Right ventricle myocardium superior (tissue), 1 donor: Measurements from ENCODE around the gene KIR3DL2. TPM values are rescaled to one million over a fixed set of nuclear protein-coding genes. Genes with fewer than 3 reads are reported as not detected.
"Not testable (repeated sequence)": the region's sequence is repeated elsewhere in the genome, so short reads cannot be mapped to it uniquely, and the experiment has no call there.

Experiments
- ATAC-seq: fragments of 200-7000 bp; cut with Tn5 transposase; one replicate; pipeline ENCODE4 v1.9.1; 2020; ENCODE audit warnings: mild to moderate bottlenecking; ENCODE audit not compliant: poor library complexity
- DNase-seq: peaks from one replicate; pipeline ENCODE4 v3.0.0-alpha.2; 2020
- intact Hi-C: fragments of 100-400 bp; cut with DNase I; formaldehyde crosslinking; loops from one replicate; pipeline ENCODE4 v1.11.2; 2022
- long read RNA-seq: library from polyadenylated mRNA; unstranded; transcript quantifications from one replicate; pipeline ENCODE4 v2.0.0, GENCODE V29; 2021
- total RNA-seq: library from RNA; stranded (reverse); fragmentation: NEBNext Ultra II Directional; extraction: Animal tissue kit (Norgen Biotek cat#: 25700); gene quantifications from one replicate; pipeline ENCODE4 v1.2.1, GENCODE V29; 2021
- donor health status: DM: no; HTN: yes; CAD: no; lungs with severe emphysema.

Gene KIR3DL2
- not detected for total RNA-seq
- long read RNA-seq, result 0 reads

DNA sequence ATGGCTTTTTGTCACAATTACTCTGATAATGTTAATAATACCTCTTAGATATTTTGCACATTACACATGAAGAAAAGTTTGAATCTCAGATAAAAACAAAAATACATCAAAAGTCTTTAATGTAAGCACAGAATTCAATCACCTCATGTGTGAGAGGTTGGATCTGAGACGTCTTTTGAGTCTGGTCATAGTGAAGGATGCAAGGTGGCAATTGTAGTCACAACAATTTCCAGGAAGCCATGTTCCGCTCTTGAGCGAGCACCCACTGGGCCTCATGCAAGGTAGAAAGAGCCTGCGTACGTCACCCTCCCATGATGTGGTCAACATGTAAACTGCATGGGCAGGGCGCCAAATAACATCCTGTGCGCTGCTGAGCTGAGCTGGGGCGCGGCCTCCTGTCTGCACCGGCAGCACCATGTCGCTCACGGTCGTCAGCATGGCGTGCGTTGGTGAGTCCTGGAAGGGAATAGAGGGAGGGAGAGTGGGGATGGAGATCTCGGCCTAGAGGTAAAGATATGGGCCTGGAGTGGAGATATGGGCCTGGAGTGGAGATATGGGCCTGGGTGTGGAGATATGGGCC lies at the start of gene KIR3DL2:
KIR3DL2 (plus strand) TSS at position 383 of the 580 bp plus-strand sequence; CDS start at position 416, 33 bp downstream.
- DNase-seq, intact Hi-C loops, ATAC-seq: not testable (repeated sequence)

DNA sequence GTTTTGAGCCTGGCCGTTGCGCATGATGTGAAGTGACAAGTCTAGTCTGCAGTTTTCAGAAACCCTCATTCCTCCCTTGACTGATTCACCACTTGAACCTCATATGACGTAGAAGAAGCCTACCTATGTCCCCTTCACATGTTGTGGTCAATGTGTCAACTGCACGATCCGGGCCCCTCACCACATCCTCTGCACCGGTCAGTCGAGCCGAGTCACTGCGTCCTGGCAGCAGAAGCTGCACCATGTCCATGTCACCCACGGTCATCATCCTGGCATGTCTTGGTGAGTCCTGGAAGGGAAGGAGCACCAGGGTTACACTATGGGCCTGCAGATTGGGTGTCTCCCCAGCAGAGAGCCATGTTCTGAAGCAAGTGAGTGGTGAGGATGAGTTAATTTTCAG lies 46.8 kb upstream of the KIR3DL2 start, which contains the start of gene KIR2DL4:
KIR2DL4 (plus strand) TSS at position 201 of the 400 bp plus-strand sequence; CDS start at position 243, 42 bp downstream.
- intact Hi-C loops, result no loop called here
- ATAC-seq, result no peak
- no peak for DNase-seq

DNA sequence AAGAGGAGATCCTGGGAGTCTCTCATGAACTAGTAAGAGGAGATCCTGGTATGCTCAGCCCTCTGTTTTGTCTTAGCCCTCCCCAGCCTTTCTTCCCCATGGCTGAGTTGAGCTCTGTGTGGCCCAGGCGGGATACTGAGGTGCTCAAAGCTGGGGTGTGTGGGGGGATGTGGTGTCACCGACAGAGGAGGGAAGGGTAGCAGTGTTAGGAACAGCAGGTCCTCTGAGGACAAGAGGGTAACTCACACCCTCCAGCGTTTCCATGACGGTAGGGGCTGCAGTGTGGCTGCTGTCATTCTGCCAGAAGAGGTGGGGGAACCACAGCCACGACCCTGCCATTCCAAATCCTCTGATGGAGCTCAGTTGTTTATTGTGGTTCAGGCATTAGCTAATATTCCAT lies 46.1 kb upstream of the KIR3DL2 start:
- ATAC-seq, result no peak
- intact Hi-C loops, result no loop called here

DNA sequence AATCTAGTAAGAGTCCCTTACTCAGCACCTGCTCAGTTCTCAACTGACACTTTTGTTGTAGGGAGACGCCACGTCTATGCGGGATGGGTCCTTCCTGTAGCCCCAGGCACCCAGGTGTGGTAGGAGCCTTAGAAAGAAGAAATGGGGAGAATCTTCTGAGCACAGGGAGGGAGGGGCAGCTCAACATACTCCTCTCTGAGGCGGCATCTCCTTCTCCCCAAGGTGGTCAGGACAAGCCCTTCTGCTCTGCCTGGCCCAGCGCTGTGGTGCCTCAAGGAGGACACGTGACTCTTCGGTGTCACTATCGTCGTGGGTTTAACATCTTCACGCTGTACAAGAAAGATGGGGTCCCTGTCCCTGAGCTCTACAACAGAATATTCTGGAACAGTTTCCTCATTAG lies 45.7 kb upstream of the KIR3DL2 start:
- ATAC-seq (no peak), DNase-seq (no peak)
- intact Hi-C loops, result no loop called here

More for the DNA sequence above, 46.1 kb upstream of the KIR3DL2 start:
- DNase-seq, result no peak

DNA sequence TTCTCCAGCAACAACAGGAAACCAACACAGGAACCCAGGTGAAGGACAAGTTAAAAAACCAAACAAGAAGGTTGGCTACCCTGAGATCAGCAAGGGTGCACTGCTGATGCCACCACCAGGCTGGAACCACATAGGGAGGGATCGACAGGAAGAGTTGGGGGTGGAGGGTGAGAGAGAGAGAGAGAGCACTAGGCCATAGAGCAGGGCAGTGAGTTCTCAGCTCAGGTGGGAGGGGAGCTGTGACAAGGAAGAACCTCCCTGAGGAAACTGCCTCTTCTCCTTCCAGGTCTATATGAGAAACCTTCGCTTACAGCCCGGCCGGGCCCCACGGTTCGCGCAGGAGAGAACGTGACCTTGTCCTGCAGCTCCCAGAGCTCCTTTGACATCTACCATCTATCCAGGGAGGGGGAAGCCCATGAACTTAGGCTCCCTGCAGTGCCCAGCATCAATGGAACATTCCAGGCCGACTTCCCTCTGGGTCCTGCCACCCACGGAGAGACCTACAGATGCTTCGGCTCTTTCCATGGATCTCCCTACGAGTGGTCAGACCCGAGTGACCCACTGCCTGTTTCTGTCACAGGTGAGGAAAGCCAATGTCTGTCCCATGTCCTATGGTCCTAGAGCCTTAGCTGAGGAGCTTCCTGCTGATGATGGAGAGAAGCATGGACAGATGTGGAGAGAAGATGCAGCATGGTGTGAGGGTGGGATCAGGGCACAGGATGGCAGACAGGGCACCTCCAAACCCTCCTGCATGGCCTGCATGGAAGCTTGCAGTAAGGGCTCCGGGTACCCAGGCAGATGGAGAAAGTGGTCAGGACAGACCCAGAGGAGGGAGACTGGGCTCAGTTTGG lies 44.4 kb upstream of the KIR3DL2 start:
- intact Hi-C loops, result no loop called here
- ATAC-seq, result no peak

DNA sequence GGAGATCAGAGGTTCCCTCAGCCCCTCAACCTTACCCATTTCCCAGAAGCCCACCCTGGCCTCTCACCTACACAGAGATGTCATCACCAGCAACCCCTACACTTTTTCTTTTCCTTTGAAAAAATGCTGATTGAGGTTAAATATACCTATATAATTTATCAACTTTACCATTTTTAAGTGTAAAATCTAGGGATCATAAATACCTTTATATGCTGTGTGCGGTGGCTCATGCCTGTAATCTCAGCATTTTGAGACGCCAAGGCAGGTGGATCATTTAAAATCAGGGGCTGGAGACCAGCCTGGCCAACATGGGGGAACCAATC lies 43.8 kb upstream of the KIR3DL2 start:
- intact Hi-C loops, result no loop called here
- ATAC-seq, result no peak
- no peak for DNase-seq

More for the DNA sequence above, 44.4 kb upstream of the KIR3DL2 start:
- no peak for DNase-seq

DNA sequence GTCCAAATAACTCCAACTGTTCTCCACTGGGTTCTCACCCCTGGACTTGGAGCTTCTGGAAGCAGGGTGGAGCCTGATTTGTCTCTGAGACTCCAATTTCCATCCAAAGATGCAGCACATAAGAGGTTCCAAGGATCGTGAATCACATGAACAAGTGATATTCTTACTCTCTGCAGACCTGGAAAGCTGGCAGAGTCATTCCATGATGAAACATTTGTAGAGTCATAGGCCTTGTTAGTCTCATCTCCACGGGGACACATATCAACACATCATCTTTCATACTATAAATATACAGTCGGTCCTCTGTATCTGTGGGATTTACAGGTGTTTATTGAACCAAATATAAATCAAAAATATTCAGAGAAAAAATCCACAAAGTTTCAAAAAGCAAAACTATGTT lies 35.7 kb upstream of the KIR3DL2 start:
- ATAC-seq, intact Hi-C loops: not testable (repeated sequence)

DNA sequence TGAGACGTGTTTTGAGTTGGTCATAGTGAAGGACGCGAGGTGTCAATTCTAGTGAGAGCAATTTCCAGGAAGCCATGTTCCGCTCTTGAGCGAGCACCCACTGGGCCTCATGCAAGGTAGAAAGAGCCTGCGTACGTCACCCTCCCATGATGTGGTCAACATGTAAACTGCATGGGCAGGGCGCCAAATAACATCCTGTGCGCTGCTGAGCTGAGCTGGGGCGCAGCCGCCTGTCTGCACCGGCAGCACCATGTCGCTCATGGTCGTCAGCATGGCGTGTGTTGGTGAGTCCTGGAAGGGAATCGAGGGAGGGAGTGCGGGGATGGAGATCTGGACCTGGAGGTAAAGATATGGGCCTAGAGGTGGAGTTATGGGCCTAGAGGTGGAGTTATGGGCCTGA lies 34.0 kb upstream of the KIR3DL2 start, which contains the start of gene KIR3DL1:
KIR3DL1 (plus strand) TSS at position 218 of the 400 bp plus-strand sequence.
- DNase-seq, ATAC-seq, intact Hi-C loops: not testable (repeated sequence)

More for the DNA sequence above, 35.7 kb upstream of the KIR3DL2 start:
- not testable (repeated sequence) for DNase-seq

DNA sequence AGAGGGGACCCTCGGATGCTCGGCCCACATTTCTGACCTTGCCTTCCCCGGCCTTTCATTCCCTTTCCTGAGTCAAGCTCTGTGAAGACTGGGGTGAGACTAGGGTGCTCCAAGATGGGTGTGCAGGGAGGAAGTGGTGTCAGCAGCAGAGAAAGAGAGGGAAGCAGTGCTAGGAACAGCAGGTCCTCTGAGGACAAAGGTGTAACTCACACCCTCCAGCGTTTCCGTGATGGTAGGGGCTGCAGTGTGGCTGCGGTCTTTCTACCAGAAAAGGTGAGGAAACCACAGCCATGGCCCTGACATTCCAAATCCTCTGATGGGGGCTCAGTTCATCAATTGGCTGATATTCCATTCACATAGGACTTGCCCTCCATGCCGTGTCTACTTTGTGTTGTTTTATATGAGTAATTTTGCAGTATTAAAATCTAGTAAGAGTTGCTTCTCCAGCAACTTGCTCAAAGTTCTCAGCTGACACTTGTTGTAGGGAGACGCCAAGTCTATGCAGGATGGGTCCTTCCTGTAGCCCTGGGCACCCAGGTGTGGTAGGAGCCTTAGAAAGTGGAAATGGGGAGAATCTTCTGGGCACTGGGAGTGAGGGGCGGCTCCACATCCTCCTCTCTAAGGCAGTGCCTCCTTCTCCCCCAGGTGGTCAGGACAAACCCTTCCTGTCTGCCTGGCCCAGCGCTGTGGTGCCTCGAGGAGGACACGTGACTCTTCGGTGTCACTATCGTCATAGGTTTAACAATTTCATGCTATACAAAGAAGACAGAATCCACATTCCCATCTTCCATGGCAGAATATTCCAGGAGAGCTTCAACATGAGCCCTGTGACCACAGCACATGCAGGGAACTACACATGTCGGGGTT lies 32.3 kb upstream of the KIR3DL2 start:
- no peak for DNase-seq
- no peak for ATAC-seq
- intact Hi-C loops, result no loop called here

DNA sequence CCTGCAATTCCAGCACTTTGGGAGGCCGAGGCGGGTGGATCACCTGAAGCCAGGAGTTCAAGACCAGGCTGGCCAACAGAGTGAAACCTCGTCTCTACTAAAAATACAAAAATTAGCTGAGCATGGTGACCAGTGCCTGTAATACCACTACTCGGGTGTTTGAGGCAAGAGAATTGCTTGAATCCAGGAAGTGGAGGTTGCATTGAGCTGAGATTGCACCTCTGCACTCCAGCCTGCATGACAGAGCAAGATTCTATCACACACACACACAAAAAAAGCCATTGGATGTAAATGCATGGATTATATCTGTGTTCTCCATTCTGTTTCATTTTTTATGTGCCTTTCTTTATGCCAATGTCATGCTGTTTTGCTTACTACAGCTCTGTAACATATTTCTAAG lies 25.8 kb upstream of the KIR3DL2 start:
- intact Hi-C loops, DNase-seq, ATAC-seq: not testable (repeated sequence)

DNA sequence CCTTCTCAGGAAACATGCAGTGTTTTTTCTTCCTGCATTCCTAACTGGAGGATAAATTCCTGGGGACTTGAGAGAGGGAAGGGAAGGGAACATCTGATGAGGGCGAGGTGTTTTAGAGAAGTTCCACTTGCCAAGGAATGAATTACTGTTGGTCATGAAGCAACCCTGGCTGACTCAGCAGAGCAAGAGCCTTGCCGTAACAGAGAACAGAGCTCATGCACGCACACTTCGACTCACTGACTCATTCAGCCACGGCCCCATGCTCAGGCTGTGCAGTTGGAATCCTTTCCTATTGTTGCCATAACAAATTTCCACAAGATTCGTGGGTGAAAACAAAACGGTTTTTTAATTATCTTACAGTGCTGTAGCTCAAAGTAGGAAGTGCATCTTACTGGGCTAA lies 24.9 kb upstream of the KIR3DL2 start:
- ATAC-seq, intact Hi-C loops: not testable (repeated sequence)

DNA sequence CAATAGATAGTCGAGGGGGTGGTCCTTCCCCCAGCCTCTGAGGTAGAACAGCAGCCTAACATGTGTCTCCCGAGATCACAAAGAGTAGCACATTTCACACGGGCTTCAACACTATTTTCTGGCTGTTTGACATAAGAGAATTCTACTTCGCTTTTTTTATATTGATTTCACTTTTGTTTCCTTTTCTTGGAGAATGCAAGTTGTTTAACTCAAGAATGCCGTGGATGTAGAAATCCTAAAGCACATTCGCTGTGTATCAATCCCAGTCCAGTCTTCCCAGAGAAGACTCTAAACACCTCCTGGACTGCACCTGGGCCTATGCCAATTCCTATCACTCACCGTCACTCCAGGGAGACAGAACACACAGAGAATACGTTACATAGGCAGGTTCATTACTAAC lies 22.2 kb upstream of the KIR3DL2 start:
- intact Hi-C loops, ATAC-seq, DNase-seq: not testable (repeated sequence)

More for the DNA sequence above, 24.9 kb upstream of the KIR3DL2 start:
- DNase-seq, result not testable (repeated sequence)

DNA sequence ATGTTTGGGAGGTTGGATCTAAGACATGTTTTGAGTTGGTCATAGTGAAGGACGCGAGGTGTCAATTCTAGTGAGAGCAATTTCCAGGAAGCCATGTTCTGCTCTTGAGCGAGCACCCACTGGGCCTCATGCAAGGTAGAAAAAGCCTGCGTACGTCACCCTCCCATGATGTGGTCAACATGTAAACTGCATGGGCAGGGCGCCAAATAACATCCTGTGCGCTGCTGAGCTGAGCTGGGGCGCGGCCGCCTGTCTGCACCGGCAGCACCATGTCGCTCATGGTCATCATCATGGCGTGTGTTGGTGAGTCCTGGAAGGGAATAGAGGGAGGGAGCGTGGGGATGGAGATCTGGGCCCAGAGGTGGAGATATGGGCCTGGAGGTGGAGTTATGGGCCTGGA lies 17.7 kb upstream of the KIR3DL2 start, which contains the start of gene KIR2DS4:
KIR2DS4 (plus strand) TSS at position 181 of the 400 bp plus-strand sequence.
- intact Hi-C loops, DNase-seq, ATAC-seq: not testable (repeated sequence)

DNA sequence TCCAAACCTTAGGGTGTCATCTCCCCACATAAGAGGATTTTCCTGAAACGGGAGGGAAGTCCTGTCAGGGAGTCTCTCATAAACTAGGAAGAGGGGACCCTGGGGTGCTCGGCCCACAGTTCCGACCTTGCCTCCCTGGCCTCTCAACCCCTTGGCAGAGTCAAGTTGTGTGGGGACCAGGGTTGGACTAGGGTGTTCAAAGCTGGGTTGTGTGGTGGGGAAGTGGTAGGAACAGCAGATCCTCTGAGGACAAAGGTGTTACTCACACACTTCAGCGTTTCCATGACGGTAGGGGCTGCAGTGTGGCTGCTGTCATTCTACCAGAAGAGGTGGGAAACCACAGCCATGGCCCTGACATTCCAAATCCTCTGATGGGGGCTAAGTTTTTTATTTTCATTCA lies 15.1 kb upstream of the KIR3DL2 start:
- intact Hi-C loops, ATAC-seq, DNase-seq: not testable (repeated sequence)

DNA sequence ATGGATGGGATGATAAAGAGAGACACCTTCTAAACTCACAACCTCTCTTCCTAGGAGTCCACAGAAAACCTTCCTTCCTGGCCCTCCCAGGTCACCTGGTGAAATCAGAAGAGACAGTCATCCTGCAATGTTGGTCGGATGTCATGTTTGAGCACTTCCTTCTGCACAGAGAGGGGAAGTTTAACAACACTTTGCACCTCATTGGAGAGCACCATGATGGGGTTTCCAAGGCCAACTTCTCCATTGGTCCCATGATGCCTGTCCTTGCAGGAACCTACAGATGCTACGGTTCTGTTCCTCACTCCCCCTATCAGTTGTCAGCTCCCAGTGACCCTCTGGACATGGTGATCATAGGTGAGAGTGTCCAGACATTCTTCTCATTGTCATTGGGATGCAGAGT lies 12.7 kb upstream of the KIR3DL2 start:
- ATAC-seq, intact Hi-C loops, DNase-seq: not testable (repeated sequence)

DNA sequence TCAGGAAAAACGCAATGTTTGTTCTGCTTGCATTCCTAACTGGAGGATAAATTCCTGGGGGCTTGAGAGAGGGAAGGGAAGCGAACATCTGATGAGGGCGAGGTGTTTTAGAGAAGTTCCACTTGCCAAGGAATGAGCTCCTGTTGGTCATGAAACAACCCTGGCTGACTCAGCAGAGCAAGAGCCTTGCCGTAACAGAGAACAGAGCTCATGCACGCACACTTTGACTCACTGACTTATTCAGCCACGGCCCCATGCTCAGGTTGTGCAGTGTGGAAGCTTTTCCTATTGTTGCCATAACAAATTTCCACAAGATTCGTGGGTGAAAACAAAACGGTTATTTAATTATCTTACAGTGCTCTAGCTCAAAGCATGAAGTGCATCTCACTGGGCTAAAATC lies 7.1 kb upstream of the KIR3DL2 start:
- ATAC-seq, DNase-seq, intact Hi-C loops: not testable (repeated sequence)

DNA sequence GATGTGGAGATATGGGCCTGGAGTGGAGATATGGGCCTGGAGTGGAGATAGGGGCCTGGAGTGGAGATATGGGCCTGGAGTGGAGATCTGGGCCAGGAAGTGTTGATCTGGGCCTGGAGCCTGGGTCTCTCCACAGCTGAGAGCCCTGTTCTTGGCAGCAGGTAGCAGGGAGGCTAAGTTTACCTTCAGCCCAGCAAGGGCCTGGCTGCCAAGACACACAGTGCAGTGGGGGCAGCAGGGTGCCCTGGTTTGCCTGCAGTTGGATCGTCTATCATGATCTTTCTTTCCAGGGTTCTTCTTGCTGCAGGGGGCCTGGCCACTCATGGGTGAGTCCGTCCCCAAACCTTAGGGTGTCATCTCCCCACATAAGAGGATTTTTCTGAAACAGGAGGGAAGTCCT lies 687 bp downstream of the KIR3DL2 start:
- intact Hi-C loops, result no loop called here
- DNase-seq, result no peak
- ATAC-seq, result no peak

DNA sequence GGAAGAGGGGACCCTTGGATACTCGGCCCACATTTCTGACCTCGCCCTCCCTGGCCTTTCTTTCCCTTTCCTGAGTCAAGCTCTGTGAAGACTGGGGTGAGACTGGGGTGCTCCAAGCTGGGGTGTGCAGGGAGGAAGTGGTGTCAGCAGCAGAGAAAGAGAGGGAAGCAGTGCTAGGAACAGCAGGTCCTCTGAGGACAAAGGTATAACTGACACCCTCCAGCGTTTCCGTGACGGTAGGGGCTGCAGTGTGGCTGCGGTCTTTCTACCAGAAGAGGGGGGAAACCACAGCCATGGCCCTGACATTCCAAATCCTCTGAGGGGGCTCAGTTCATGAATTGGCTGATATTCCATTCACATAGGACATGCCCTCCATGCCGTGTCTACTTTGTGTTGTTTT lies 1.1 kb downstream of the KIR3DL2 start:
- ATAC-seq (no peak), DNase-seq (no peak)
- intact Hi-C loops, result no loop called here

DNA sequence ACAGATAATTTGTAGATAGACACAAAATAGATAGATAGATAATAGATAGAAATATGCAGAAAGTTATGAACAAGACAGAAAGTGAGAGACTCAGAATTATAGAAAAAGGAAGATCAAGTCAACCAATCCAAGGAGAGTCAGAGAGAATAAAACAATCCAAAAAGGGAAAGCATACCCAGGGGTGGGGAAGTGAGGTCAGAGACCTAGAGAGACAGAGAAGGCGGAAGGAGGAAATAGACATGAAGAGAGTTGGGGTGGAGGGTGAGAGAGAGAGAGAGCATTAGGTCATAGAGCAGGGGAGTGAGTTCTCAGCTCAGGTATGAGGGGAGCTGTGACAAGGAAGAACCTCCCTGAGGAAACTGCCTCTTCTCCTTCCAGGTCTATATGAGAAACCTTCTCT lies 5.0 kb downstream of the KIR3DL2 start:
- DNase-seq, intact Hi-C loops, ATAC-seq: not testable (repeated sequence)
